H1 (cell line): ENCODE results near the gene SIK2. TPM values are rescaled to one million over a fixed set of nuclear protein-coding genes. Genes with fewer than 3 reads are reported as not detected.

Experiments used
- CTCF ChIA-PET: fragments of 300-600 bp; sonication (Branson Sonifier 250); formaldehyde crosslinking; loops from one replicate; lab custom pipeline; 2021; ENCODE audit not compliant: partially characterized antibody; lab: Charles Lee
- POLR2A ChIA-PET: fragments of 300-600 bp; sonication (Branson Sonifier 250); formaldehyde crosslinking; loops from one replicate; lab custom pipeline; 2021; ENCODE audit warnings: inconsistent platforms; ENCODE audit not compliant: partially characterized antibody; lab: Charles Lee
- DNase-seq, 2 experiments: peaks; one replicate each; pipeline versions ENCODE4 v3.0.0 to v3.0.0-alpha.2; 2010 to 2022; ENCODE audit warnings: low spot score in 2 of 2, low read depth in 1 of 2, mixed read lengths in 1 of 2
- FAIRE-seq: peaks from 2 replicates; lab custom pipeline; 2011; peaks lifted over from hg19 to GRCh38; lab: Jason Lieb, UNC
- H2AFZ ChIP-seq: 2 replicates; pipeline ENCODE4 v1.8.1; 2012; ENCODE audit warnings: low read length, inconsistent platforms
- H2AK5ac ChIP-seq: 2 replicates; pipeline ENCODE4 v1.6.1; 2013; ENCODE audit warnings: low read depth, low read length
- H2BK120ac ChIP-seq: replicated peaks from 2 replicates; pipeline ENCODE3; 2013; ENCODE audit warnings: low read depth, low read length, inconsistent platforms
- H2BK12ac ChIP-seq: 2 replicates; pipeline ENCODE4 v1.6.1; 2013; ENCODE audit warnings: low read depth, low read length
- H2BK15ac ChIP-seq: 2 replicates; pipeline ENCODE4 v1.6.1; 2013; ENCODE audit warnings: low read length
- H2BK20ac ChIP-seq: 2 replicates; pipeline ENCODE4 v1.6.1; 2013; ENCODE audit warnings: low read length
- H2BK5ac ChIP-seq: 2 replicates; pipeline ENCODE4 v1.6.1; 2013; ENCODE audit warnings: low read depth, low read length
- H3K14ac ChIP-seq: 2 replicates; pipeline ENCODE4 v1.6.1; 2013; ENCODE audit warnings: inconsistent platforms; ENCODE audit not compliant: insufficient read length
- H3K18ac ChIP-seq: 2 replicates; pipeline ENCODE4 v1.6.1; 2013; ENCODE audit warnings: low read length; ENCODE audit errors: extremely low read depth
- H3K23ac ChIP-seq: 2 replicates; pipeline ENCODE4 v1.6.1; 2013; ENCODE audit warnings: inconsistent platforms; ENCODE audit not compliant: insufficient read length
- H3K23me2 ChIP-seq: 2 replicates; pipeline ENCODE4 v1.6.1; 2013; ENCODE audit warnings: low read depth, low read length
- H3K27ac ChIP-seq: 2 replicates; pipeline ENCODE4 v1.6.1; 2011; ENCODE audit warnings: low read depth, low read length, inconsistent platforms
- H3K27me3 ChIP-seq, 4 experiments: replicated peaks in 1 of 4; 1 replicate in 1 of 4; 2 replicates in 3 of 4; pipeline versions ENCODE4 v1.6.1 to v1.8.1; 2011 to 2013; ENCODE audit warnings: low read length in 3 of 4, mild to moderate bottlenecking in 3 of 4, inconsistent platforms in 2 of 4, mixed read lengths in 2 of 4, moderate library complexity in 1 of 4; ENCODE audit not compliant: control insufficient read depth in 3 of 4, insufficient read depth in 3 of 4; ENCODE audit errors: extremely low read depth in 1 of 4
- H3K36me3 ChIP-seq, 4 experiments: 2 replicates each; pipeline versions ENCODE4 v1.6.1 to v1.8.1; 2011 to 2013; ENCODE audit warnings: mild to moderate bottlenecking in 4 of 4, low read length in 3 of 4, moderate library complexity in 2 of 4, control low read depth in 1 of 4, inconsistent platforms in 1 of 4; ENCODE audit not compliant: insufficient read depth in 4 of 4, control insufficient read depth in 2 of 4
- H3K4ac ChIP-seq: replicated peaks from 2 replicates; pipeline ENCODE3; 2013; ENCODE audit warnings: low read length, low read depth, mixed read lengths, inconsistent platforms; ENCODE audit not compliant: insufficient read length
- H3K4me1 ChIP-seq, 4 experiments: replicated peaks in 1 of 4; 1 replicate in 1 of 4; 2 replicates in 3 of 4; pipeline versions ENCODE4 v1.6.1 to v1.8.1; 2011 to 2013; ENCODE audit warnings: low read length in 3 of 4, inconsistent platforms in 2 of 4, mixed read lengths in 1 of 4; ENCODE audit not compliant: insufficient read depth in 4 of 4, control insufficient read depth in 3 of 4
- H3K4me2 ChIP-seq, 2 experiments: 2 replicates each; pipeline versions ENCODE4 v1.6.1 to v1.8.1; 2011 to 2013; ENCODE audit warnings: low read depth in 2 of 2, low read length in 2 of 2, control low read depth in 1 of 2, inconsistent platforms in 1 of 2, mild to moderate bottlenecking in 1 of 2; ENCODE audit not compliant: insufficient read depth in 1 of 2
- H3K4me3 ChIP-seq, 4 experiments: fragments of 200-600, 300-600 bp in 1 of 4; sonication (generic), shearing (Covaris generic), sonication (Bioruptor Twin) in 1 of 4; 2 replicates each; pipeline versions ENCODE4 v1.5.1 to v1.8.1; 2011 to 2016; ENCODE audit warnings: low read length in 4 of 4, low read depth in 3 of 4, control low read depth in 2 of 4, inconsistent platforms in 2 of 4, mild to moderate bottlenecking in 2 of 4, mixed read lengths in 1 of 4, moderate library complexity in 1 of 4; ENCODE audit not compliant: insufficient read depth in 2 of 4; ENCODE audit errors: extremely low read depth in 1 of 4
- H3K56ac ChIP-seq: replicated peaks from 2 replicates; pipeline ENCODE3; 2013; ENCODE audit warnings: low read depth, mild to moderate bottlenecking, mixed read lengths, low read length, inconsistent platforms; ENCODE audit not compliant: insufficient read length
- H3K79me1 ChIP-seq: 2 replicates; pipeline ENCODE4 v1.6.1; 2013; ENCODE audit warnings: low read depth, low read length, control low read depth
- H3K79me2 ChIP-seq, 2 experiments: 2 replicates each; pipeline versions ENCODE4 v1.6.1 to v1.8.1; 2012 to 2013; ENCODE audit warnings: low read length in 2 of 2, mild to moderate bottlenecking in 2 of 2, inconsistent platforms in 1 of 2; ENCODE audit not compliant: insufficient read depth in 2 of 2, control insufficient read depth in 1 of 2
- H3K9ac ChIP-seq, 4 experiments: replicated peaks in 1 of 4; 1 replicate in 1 of 4; 2 replicates in 3 of 4; pipeline versions ENCODE4 v1.6.1 to v1.8.1; 2011 to 2013; ENCODE audit warnings: low read depth in 3 of 4, low read length in 3 of 4, control low read depth in 2 of 4, mild to moderate bottlenecking in 2 of 4, moderate library complexity in 2 of 4, inconsistent platforms in 1 of 4; ENCODE audit errors: extremely low read depth in 1 of 4
- H3K9me3 ChIP-seq, 2 experiments: 2 replicates each; pipeline versions ENCODE4 v1.6.1 to v1.8.1; 2012 to 2013; ENCODE audit warnings: mild to moderate bottlenecking in 2 of 2, moderate library complexity in 2 of 2, control low read depth in 1 of 2, inconsistent platforms in 1 of 2, low read depth in 1 of 2, low read length in 1 of 2, mixed read lengths in 1 of 2; ENCODE audit not compliant: insufficient read depth in 2 of 2
- H4K20me1 ChIP-seq, 2 experiments: replicated peaks in 1 of 2; 2 replicates each; pipeline versions ENCODE3 to v1.8.1; 2011 to 2013; ENCODE audit warnings: inconsistent platforms in 2 of 2, low read length in 2 of 2, mild to moderate bottlenecking in 1 of 2; ENCODE audit not compliant: insufficient read depth in 2 of 2, control insufficient read depth in 1 of 2
- H4K5ac ChIP-seq: 2 replicates; pipeline ENCODE4 v1.6.1; 2013; ENCODE audit warnings: low read length, low read depth, mixed read lengths, inconsistent platforms; ENCODE audit not compliant: insufficient read length
- H4K8ac ChIP-seq: 2 replicates; pipeline ENCODE4 v1.8.0; 2013; ENCODE audit warnings: mild to moderate bottlenecking, moderate library complexity, low read length, inconsistent platforms; ENCODE audit not compliant: insufficient read depth; ENCODE audit errors: extremely low read depth
- H4K91ac ChIP-seq: replicated peaks from 2 replicates; pipeline ENCODE3; 2013; ENCODE audit warnings: low read length, mixed read lengths, inconsistent platforms; ENCODE audit not compliant: insufficient read length
- TAF1 ChIP-seq: IDR thresholded peaks from 2 replicates; pipeline ENCODE4 v1.6.1; 2011; ENCODE audit warnings: mild to moderate bottlenecking, low read depth, low read length
- TBP ChIP-seq: IDR thresholded peaks from 2 replicates; pipeline ENCODE4 v1.6.1; 2011; ENCODE audit warnings: low read depth, low read length, improper control_type of control experiment
- WGBS, 2 experiments: shearing (Covaris generic) in 1 of 2; methylation state at CpG; one replicate each; pipeline versions ENCODE4 v1.1.6 to v1.1.7; 2013 to 2015; ENCODE audit warnings: low lambda C conversion rate in 2 of 2, mixed read lengths in 2 of 2, inconsistent platforms in 1 of 2, low coverage in 1 of 2, missing lambda C conversion rate in 1 of 2; ENCODE audit not compliant: insufficient replicate concordance in 2 of 2, insufficient coverage in 1 of 2, insufficient read length in 1 of 2; ENCODE audit errors: extremely low coverage in 1 of 2, missing lambda C conversion rate in 1 of 2; 5-methylcytosine and 5-hydroxymethylcytosine counted together
- polyA plus RNA-seq, 7 experiments: library from polyadenylated mRNA; depleted of rRNA in 3 of 7; stranded (reverse) in 5 of 7; unstranded in 2 of 7; fragments of >200 nt in 5 of 7; fragments of 200-250 nt in 2 of 7; gene quantifications; 1 replicate in 5 of 7; 2 replicates in 1 of 7; 4 replicates in 1 of 7; pipeline versions ENCODE4 v1.2.1 to v1.2.3, GENCODE V29; 2011 to 2013; ENCODE audit warnings: missing spikeins in 2 of 7, mixed read lengths in 2 of 7
- total RNA-seq: library from RNA; stranded (reverse); fragmentation: NEBNext Ultra II Directional; extraction: Animal tissue kit (Norgen Biotek cat#: 25700); gene quantifications from 2 replicates; pipeline ENCODE4 v1.2.1, GENCODE V29; 2021

SIK2 gene
- total and polyA plus RNA-seq, 2 of the 8 experiments (the other 6 are each of a cell fraction or from before 2014, with no cell fraction given) = 8.8 to 11.2 TPM

GRCh38 chr11:111718436-111718835 is 116.2 kb downstream of the SIK2 start:
- no peak overlapping the region for H4K91ac ChIP-seq
- no peak overlapping the region for H2AFZ ChIP-seq
- H2BK5ac ChIP-seq = no peak overlapping the region
- H3K18ac ChIP-seq = no peak overlapping the region
- no peak overlapping the region for H3K4me2 ChIP-seq
- no peak overlapping the region for H3K23ac ChIP-seq
- POLR2A ChIA-PET = interaction anchor here (0.7 kb wide), 1 partner anchor 16 kb away, joined by 3 read pairs; no protein-coding TSS in a partner anchor
- CTCF ChIA-PET = interaction anchor here (0.8 to 3.4 kb wide), 4 partner anchors 9 to 114 kb away, joined by 3 to 11 read pairs (median 4); no protein-coding TSS in a partner anchor
- peaks cover 0 to 27% (median 4%) of the 10 kb centered on the region in 4 experiments; a peak in 4 of 8 replicates for H3K36me3 ChIP-seq
- no peak overlapping the region for H2AK5ac ChIP-seq
- H3K4ac ChIP-seq = no peak overlapping the region
- no peak overlapping the region for H3K56ac ChIP-seq
- TF ChIP-seq TAF1 (no peak), TBP (no peak)
- no peak overlapping the region for H2BK20ac ChIP-seq
- H3K23me2 ChIP-seq = no peaks in the 10 kb centered on the region
- 89% methylated on average over 6 of the region's 6 CpGs; no CpG with 5 or more reads in 1 of the 2 experiments for WGBS, 2 experiments
- FAIRE-seq = no peak
- peaks cover 4 to 7% (median 4%) of the 10 kb centered on the region in 4 experiments; a peak in 5 of 7 replicates for H3K4me1 ChIP-seq
- H3K79me2 ChIP-seq = no peaks in the 10 kb centered on the region
- no peaks in the 10 kb centered on the region for H3K27me3 ChIP-seq
- no peak for DNase-seq
- no peak overlapping the region for H4K8ac ChIP-seq
- H3K9me3 ChIP-seq = no peaks in the 10 kb centered on the region
- no peak overlapping the region for H3K27ac ChIP-seq
- no peak overlapping the region for H2BK12ac ChIP-seq
- H4K20me1 ChIP-seq = peaks cover 0 to 4% of the 10 kb centered on the region in 2 experiments
- H4K5ac ChIP-seq = no peak overlapping the region
- H2BK120ac ChIP-seq = no peak overlapping the region
- no peak overlapping the region for H3K14ac ChIP-seq
- no peaks in the 10 kb centered on the region for H3K79me1 ChIP-seq
- no peak overlapping the region for H3K9ac ChIP-seq
- no peak overlapping the region for H3K4me3 ChIP-seq
- no peak overlapping the region for H2BK15ac ChIP-seq
